ENCODE data around the gene PIEZO1.
"Not testable (repeated sequence)": the region's sequence is repeated elsewhere in the genome, so short reads cannot be mapped to it uniquely, and the experiment has no call there.

The PIEZO1 gene

GRCh38 chr16:88680554-88681083, 104.4 kb downstream of the PIEZO1 start:
- H3K27me3 Mint-ChIP-seq = no peaks in the 10 kb centered on the region
- H3K4me1 Mint-ChIP-seq = peaks cover 50% of the 10 kb centered on the region
- H3K9me3 Mint-ChIP-seq = no peaks in the 10 kb centered on the region
- H3K4me3 Mint-ChIP-seq = peak overlapping the region; percentile 79
- H3K36me3 Mint-ChIP-seq = no peaks in the 10 kb centered on the region
- no peak for ATAC-seq
- H3K27ac Mint-ChIP-seq = peak overlapping the region; percentile 99

- Mint-ChIP-seq H3K27me3 (no peaks in the 10 kb centered on the region), H3K9me3 (no peaks in the 10 kb centered on the region), H3K36me3 (peaks cover 10% of the 10 kb centered on the region), H3K4me3 (no peak overlapping the region), H3K4me1 (peaks cover 37% of the 10 kb centered on the region), H3K27ac (no peak overlapping the region)
- no peak for ATAC-seq
Measured at GRCh38 chr16:88678224-88678979, 106.6 kb downstream of the PIEZO1 start.

GRCh38 chr16:88677721-88678120, 107.3 kb downstream of the PIEZO1 start:
- no peak overlapping the region for H3K4me3 Mint-ChIP-seq
- H3K36me3 Mint-ChIP-seq = peaks cover 14% of the 10 kb centered on the region
- H3K4me1 Mint-ChIP-seq = peaks cover 31% of the 10 kb centered on the region
- no peak for ATAC-seq
- H3K9me3 Mint-ChIP-seq = no peaks in the 10 kb centered on the region
- H3K27me3 Mint-ChIP-seq = no peaks in the 10 kb centered on the region
- H3K27ac Mint-ChIP-seq = no peak overlapping the region

- no peaks in the 10 kb centered on the region for H3K27me3 Mint-ChIP-seq
- no peak for ATAC-seq
- no peak overlapping the region for H3K4me3 Mint-ChIP-seq
- peaks cover 14% of the 10 kb centered on the region for H3K36me3 Mint-ChIP-seq
- no peak overlapping the region for H3K27ac Mint-ChIP-seq
- H3K4me1 Mint-ChIP-seq = peaks cover 20% of the 10 kb centered on the region
- no peaks in the 10 kb centered on the region for H3K9me3 Mint-ChIP-seq
Measured at GRCh38 chr16:88676502-88677242, 108.3 kb downstream of the PIEZO1 start.

GRCh38 chr16:88673716-88674379, 111.2 kb downstream of the PIEZO1 start:
- ATAC-seq = peak; percentile 69
- H3K4me1 Mint-ChIP-seq = peaks cover 8% of the 10 kb centered on the region
- no peak overlapping the region for H3K4me3 Mint-ChIP-seq
- no peaks in the 10 kb centered on the region for H3K27me3 Mint-ChIP-seq
- H3K9me3 Mint-ChIP-seq = no peaks in the 10 kb centered on the region
- peak overlapping the region; percentile 57 for H3K27ac Mint-ChIP-seq
- peaks cover 16% of the 10 kb centered on the region for H3K36me3 Mint-ChIP-seq

GRCh38 chr16:88672776-88673175, 112.2 kb downstream of the PIEZO1 start:
- Mint-ChIP-seq H3K9me3 (no peaks in the 10 kb centered on the region), H3K4me1 (peaks cover 8% of the 10 kb centered on the region), H3K27ac (no peak overlapping the region), H3K36me3 (peaks cover 23% of the 10 kb centered on the region), H3K27me3 (no peaks in the 10 kb centered on the region), H3K4me3 (no peak overlapping the region)
- no peak for ATAC-seq

GRCh38 chr16:88671806-88672205, 113.2 kb downstream of the PIEZO1 start:
- peaks cover 14% of the 10 kb centered on the region for H3K4me1 Mint-ChIP-seq
- ATAC-seq = no peak
- no peaks in the 10 kb centered on the region for H3K9me3 Mint-ChIP-seq
- no peak overlapping the region for H3K27ac Mint-ChIP-seq
- H3K4me3 Mint-ChIP-seq = no peak overlapping the region
- no peaks in the 10 kb centered on the region for H3K27me3 Mint-ChIP-seq
- H3K36me3 Mint-ChIP-seq = peaks cover 23% of the 10 kb centered on the region

- H3K9me3 Mint-ChIP-seq = no peaks in the 10 kb centered on the region
- H3K36me3 Mint-ChIP-seq = peaks cover 29% of the 10 kb centered on the region
- no peak for ATAC-seq
- H3K27ac Mint-ChIP-seq = no peak overlapping the region
- H3K27me3 Mint-ChIP-seq = no peaks in the 10 kb centered on the region
- no peak overlapping the region for H3K4me3 Mint-ChIP-seq
- peaks cover 14% of the 10 kb centered on the region for H3K4me1 Mint-ChIP-seq
Measured at GRCh38 chr16:88669980-88670379, 115.0 kb downstream of the PIEZO1 start.

- H3K9me3 Mint-ChIP-seq, ATAC-seq, H3K27ac Mint-ChIP-seq, H3K4me3 Mint-ChIP-seq, H3K27me3 Mint-ChIP-seq: not testable (repeated sequence)
- peaks cover 29% of the 10 kb centered on the region for H3K36me3 Mint-ChIP-seq
- peaks cover 14% of the 10 kb centered on the region for H3K4me1 Mint-ChIP-seq
Measured at GRCh38 chr16:88669493-88669892, 115.5 kb downstream of the PIEZO1 start.

GRCh38 chr16:88667461-88667860, 117.6 kb downstream of the PIEZO1 start:
- H3K36me3 Mint-ChIP-seq = peaks cover 15% of the 10 kb centered on the region
- H3K9me3 Mint-ChIP-seq = no peaks in the 10 kb centered on the region
- ATAC-seq = no peak
- no peak overlapping the region for H3K4me3 Mint-ChIP-seq
- no peak overlapping the region for H3K27ac Mint-ChIP-seq
- H3K4me1 Mint-ChIP-seq = peaks cover 12% of the 10 kb centered on the region
- no peaks in the 10 kb centered on the region for H3K27me3 Mint-ChIP-seq

GRCh38 chr16:88665570-88665969, 119.5 kb downstream of the PIEZO1 start:
- Mint-ChIP-seq H3K9me3 (no peaks in the 10 kb centered on the region), H3K4me3 (no peak overlapping the region), H3K36me3 (peaks cover 15% of the 10 kb centered on the region), H3K27me3 (no peaks in the 10 kb centered on the region), H3K27ac (no peak overlapping the region), H3K4me1 (peaks cover 27% of the 10 kb centered on the region)
- ATAC-seq = no peak
